Iris pigment epithelial cell (primary cell): ENCODE results near the gene ZNF479.
"Not testable (repeated sequence)": the region's sequence is repeated elsewhere in the genome, so short reads cannot be mapped to it uniquely, and the experiment has no call there.

Experiments used
- DNase-seq: peaks from one replicate; pipeline ENCODE4 v3.0.0-alpha.2; 2011; ENCODE audit warnings: low read depth

The ZNF479 gene

DNA sequence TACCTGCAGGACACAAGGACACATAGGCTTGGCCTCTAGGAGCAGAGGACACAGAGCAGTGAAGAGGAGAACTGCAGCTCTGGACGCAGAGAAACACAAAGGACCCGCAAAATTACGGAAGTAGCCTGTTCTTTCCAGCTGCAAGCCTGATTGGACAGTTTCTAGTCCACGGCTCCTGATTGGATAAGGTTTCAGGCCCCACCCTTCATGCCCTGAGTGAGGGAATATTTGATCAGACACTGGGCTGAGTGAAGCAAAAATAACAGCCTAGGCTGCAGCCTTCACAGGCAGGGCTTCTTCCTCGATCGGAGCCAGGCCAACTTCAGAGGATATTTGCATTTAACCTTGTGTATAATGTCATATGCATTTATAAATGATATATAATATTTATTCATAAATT lies at the start of gene ZNF479:
Gene ZNF479 (minus strand): TSS at position 101 of the 400 bp plus-strand sequence. CDS start 112 bp downstream, outside the sequence.
- DNase-seq = not testable (repeated sequence)

GRCh38 chr7:57182031-57182430 lies 49.8 kb upstream of the ZNF479 start:
- DNase-seq = no peak

DNA sequence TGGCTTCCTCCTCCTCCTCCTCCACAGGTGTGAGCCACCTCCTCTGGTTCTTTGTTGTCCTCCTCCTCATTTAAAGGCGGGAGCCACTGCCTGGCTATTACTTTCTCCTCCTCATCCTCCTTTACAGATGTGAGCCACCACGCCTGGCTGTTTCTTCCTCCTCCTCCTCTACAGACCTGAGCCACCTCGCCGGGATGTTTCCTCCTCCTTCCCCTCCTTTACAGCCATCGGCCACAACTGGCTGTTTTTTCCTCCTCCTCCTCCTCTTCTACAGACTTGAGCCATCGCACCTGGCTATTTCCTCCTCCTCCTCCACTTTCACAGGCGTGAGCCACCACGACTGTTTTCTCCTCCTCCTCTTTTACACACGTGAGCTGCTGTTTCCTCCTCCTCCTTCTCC lies 49.0 kb upstream of the ZNF479 start:
- DNase-seq = no peak

DNA sequence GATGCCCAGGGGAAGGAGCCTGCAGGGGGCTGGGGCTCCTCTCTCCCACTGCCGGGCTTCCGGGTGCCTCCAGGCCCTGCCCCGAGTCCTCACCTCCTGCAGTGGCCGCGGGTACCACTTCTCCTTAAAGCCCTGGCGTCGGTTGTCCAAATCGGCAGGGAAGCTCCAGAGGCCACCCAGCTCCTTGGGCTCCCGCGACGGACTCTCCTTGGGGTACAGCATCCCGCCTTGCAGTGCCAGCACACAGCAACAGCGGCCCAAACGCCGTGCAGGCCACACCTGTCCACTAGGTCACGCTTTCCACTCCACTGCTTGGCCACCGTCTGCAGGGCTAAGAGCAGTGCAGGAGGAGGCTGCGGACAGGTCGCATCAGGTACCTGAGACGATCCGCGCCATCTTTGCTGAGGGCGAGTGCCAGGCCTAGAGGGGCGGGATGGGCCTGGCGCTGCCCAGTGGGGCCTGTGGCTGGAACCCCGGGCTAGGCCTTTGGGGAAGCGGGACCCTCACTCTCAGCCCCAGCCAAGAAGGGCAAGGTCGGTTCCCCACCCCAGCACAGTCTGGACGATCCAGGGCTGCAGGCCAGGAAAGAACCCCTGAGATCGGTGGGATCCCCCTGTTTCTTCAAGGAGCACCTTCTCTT lies 47.7 kb upstream of the ZNF479 start:
- no peak for DNase-seq

DNA sequence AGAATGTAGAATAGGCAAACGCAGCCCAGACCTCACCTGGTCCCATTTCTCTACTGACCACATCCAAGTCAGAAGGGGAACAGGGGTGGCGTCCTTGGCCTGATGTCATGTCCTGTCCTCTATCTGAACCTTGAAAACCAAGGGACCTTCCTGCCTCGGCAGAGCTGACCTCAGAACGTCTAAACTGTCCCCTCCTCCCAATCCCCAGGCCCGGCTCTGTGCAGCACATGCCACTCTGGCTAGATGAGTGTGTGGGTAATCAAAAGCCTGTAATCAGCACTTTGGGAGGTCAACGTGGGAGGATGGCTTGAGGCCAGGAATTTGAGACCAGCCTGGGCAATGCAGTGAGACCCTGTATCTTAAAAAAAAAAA lies 46.5 kb upstream of the ZNF479 start:
- DNase-seq = no peak

GRCh38 chr7:57177856-57178767 lies 45.9 kb upstream of the ZNF479 start:
- no peak for DNase-seq

- no peak for DNase-seq
Measured at GRCh38 chr7:57176928-57177635, 44.8 kb upstream of the ZNF479 start.

- no peak for DNase-seq
Measured at GRCh38 chr7:57165285-57165899, 33.2 kb upstream of the ZNF479 start.

DNA sequence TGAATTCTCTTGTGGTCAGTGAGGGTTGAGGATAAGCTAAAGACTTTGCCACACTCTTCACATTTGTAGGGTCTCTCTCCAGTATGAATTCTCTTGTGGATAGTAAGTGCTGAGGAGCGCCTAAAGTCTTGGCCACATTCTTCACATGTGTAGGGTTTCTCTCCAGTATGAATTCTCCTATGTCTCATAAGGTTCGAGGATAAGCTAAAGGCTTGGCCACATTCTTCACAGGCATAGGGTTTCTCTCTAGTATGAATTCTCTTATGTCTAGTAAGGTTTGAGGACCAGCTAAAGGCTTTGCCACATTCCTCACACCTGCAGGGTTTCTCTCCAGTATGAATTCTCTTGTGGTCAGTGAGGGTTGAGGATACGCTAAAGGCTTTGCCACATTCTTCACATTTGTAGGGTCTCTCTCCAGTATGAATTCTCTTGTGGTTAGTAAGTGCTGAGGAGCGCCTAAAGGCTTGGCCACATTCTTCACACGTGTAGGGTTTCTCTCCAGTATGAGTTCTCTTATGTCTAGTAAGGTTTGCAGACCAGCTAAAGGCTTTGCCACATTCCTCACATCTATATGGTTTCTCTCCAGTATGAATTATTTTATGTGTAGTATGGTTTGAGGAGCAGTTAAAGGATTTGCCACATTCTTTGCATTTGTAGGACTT lies 12.0 kb downstream of the ZNF479 start:
- DNase-seq = not testable (repeated sequence)
